Naive thymus-derived CD4-positive, alpha-beta T cell (primary cell): ENCODE measurements around the gene CYP11A1. TPM values are rescaled to one million over a fixed set of nuclear protein-coding genes. Genes with fewer than 3 reads are reported as not detected.

Experiments
- ATAC-seq: fragments of 150-1000 bp; cut with Tn5 transposase; 2 replicates; pipeline ENCODE4 v1.10.0; 2021; ENCODE audit warnings: mild to moderate bottlenecking, moderate library complexity
- CTCF ChIA-PET: fragments of 350-600 bp; sonication (Branson Sonifier 250); formaldehyde crosslinking; loops from one replicate; lab custom pipeline; 2021; ENCODE audit warnings: antibody characterized with exemption; lab: Charles Lee
- POLR2A ChIA-PET: fragments of 350-600 bp; sonication (Branson Sonifier 250); formaldehyde crosslinking; loops from one replicate; lab custom pipeline; 2021; ENCODE audit warnings: antibody characterized with exemption, inconsistent platforms; lab: Charles Lee
- DNase-seq, 9 donors: peaks; one replicate each; pipeline versions ENCODE4 v3.0.0 to v3.0.0-alpha.2; 2020 to 2022; ENCODE audit warnings: mixed read lengths in 1 of 9
- H3K27ac ChIP-seq: one replicate; pipeline ENCODE4 v1.7.0; 2013; ENCODE audit warnings: mild to moderate bottlenecking, low read depth, low read length, moderate library complexity
- H3K27me3 ChIP-seq, 2 donors: one replicate each; pipeline ENCODE4 v1.7.0; 2013; ENCODE audit warnings: low read length in 2 of 2, mild to moderate bottlenecking in 2 of 2, moderate library complexity in 2 of 2; ENCODE audit not compliant: control insufficient read depth in 2 of 2, insufficient read depth in 2 of 2
- H3K36me3 ChIP-seq, 3 experiments: 1 replicate in 2 of 3; 2 replicates in 1 of 3; pipeline ENCODE4 v1.7.0; 2013; ENCODE audit warnings: low read length in 3 of 3, mild to moderate bottlenecking in 3 of 3, moderate library complexity in 1 of 3; ENCODE audit not compliant: insufficient read depth in 3 of 3, control insufficient read depth in 2 of 3
- H3K4me1 ChIP-seq, 2 donors: one replicate each; pipeline ENCODE4 v1.7.0; 2013; ENCODE audit warnings: low read length in 2 of 2, mild to moderate bottlenecking in 2 of 2, moderate library complexity in 1 of 2; ENCODE audit not compliant: control insufficient read depth in 2 of 2, insufficient read depth in 2 of 2
- H3K4me3 ChIP-seq: 2 replicates; pipeline ENCODE4 v1.7.0; 2013; ENCODE audit warnings: mild to moderate bottlenecking, low read length
- H3K9me3 ChIP-seq, 3 experiments: 1 replicate in 2 of 3; 2 replicates in 1 of 3; pipeline ENCODE4 v1.7.0; 2013; ENCODE audit warnings: low read length in 3 of 3; ENCODE audit not compliant: control insufficient read depth in 2 of 3
- H3K27ac Mint-ChIP-seq, 9 donors: one replicate each; pipeline ENCODE4 v1.8.0; 2020 to 2022; ENCODE audit warnings: mixed read lengths in 9 of 9, mild to moderate bottlenecking in 8 of 9, moderate library complexity in 5 of 9, inconsistent platforms in 2 of 9
- H3K27me3 Mint-ChIP-seq, 5 donors: one replicate each; pipeline ENCODE4 v1.8.0; 2021 to 2022; ENCODE audit warnings: mixed read lengths in 5 of 5, mild to moderate bottlenecking in 1 of 5
- H3K36me3 Mint-ChIP-seq, 5 donors: one replicate each; pipeline ENCODE4 v1.8.0; 2020 to 2022; ENCODE audit warnings: mixed read lengths in 5 of 5, mild to moderate bottlenecking in 3 of 5, inconsistent platforms in 1 of 5
- H3K4me1 Mint-ChIP-seq, 7 donors: one replicate each; pipeline ENCODE4 v1.8.0; 2020 to 2022; ENCODE audit warnings: mixed read lengths in 7 of 7, mild to moderate bottlenecking in 3 of 7, inconsistent platforms in 1 of 7
- H3K4me3 Mint-ChIP-seq, 10 donors: one replicate each; pipeline ENCODE4 v1.8.0; 2020 to 2022; ENCODE audit warnings: mild to moderate bottlenecking in 10 of 10, mixed read lengths in 10 of 10, moderate library complexity in 6 of 10, inconsistent platforms in 2 of 10
- H3K9me3 Mint-ChIP-seq, 11 donors: one replicate each; pipeline ENCODE4 v1.8.0; 2020 to 2022; ENCODE audit warnings: mixed read lengths in 11 of 11, mild to moderate bottlenecking in 4 of 11, inconsistent platforms in 1 of 11, moderate library complexity in 1 of 11
- intact Hi-C, 2 donors: fragments of 100-400 bp; cut with micrococcal nuclease; formaldehyde crosslinking; loops; one replicate each; pipeline ENCODE4 v1.15.1; 2023
- polyA plus RNA-seq, 2 donors: library from polyadenylated mRNA; unstranded; fragments of 300-500 nt; fragmentation: Illumina TruSeq; gene quantifications; one replicate each; pipeline ENCODE4 v1.2.3, GENCODE V29; 2021
- total RNA-seq, 6 experiments: library from RNA in 5 of 6; stranded (reverse) in 5 of 6; gene quantifications; 1 replicate in 5 of 6; 2 replicates in 1 of 6; pipeline ENCODE4 v1.2.3 and lab custom pipeline; 2021 to 2026

Gene CYP11A1
- total and polyA plus RNA-seq, 7 experiments from 2014 or later = 0.58 to 1.0 TPM; not detected in 5

GRCh38 chr15:74413350-74414080 is 46.1 kb upstream of the CYP11A1 start:
- Histone ChIP-seq H3K27me3 (no peaks in the 10 kb centered on the region), H3K4me3 (no peak overlapping the region), H3K9me3 (no peaks in the 10 kb centered on the region), H3K4me1 (no peaks in the 10 kb centered on the region), H3K36me3 (peaks cover 0 to 10% (median 0%) of the 10 kb centered on the region in 3 experiments), H3K27ac (no peak overlapping the region)
- ATAC-seq (no peak), DNase-seq (no peak)
- CTCF ChIA-PET = no interaction called here
- peaks cover 0 to 24% (median 0%) of the 10 kb centered on the region in 7 donors for H3K4me1 Mint-ChIP-seq
- H3K27ac Mint-ChIP-seq = no peak overlapping the region
- intact Hi-C loops = no loop called here
- H3K4me3 Mint-ChIP-seq = no peak overlapping the region
- H3K9me3 Mint-ChIP-seq = no peaks in the 10 kb centered on the region
- peaks cover 0 to 12% (median 0%) of the 10 kb centered on the region in 5 donors for H3K36me3 Mint-ChIP-seq
- no peaks in the 10 kb centered on the region for H3K27me3 Mint-ChIP-seq
- POLR2A ChIA-PET = no interaction called here

- H3K9me3 ChIP-seq = no peaks in the 10 kb centered on the region
- no peak overlapping the region for H3K27ac ChIP-seq
- ChIA-PET CTCF (no interaction called here), POLR2A (no interaction called here)
- no peaks in the 10 kb centered on the region for H3K4me1 ChIP-seq
- no peaks in the 10 kb centered on the region for H3K9me3 Mint-ChIP-seq
- DNase-seq (no peak), ATAC-seq (no peak)
- H3K4me1 Mint-ChIP-seq = peaks cover 0 to 25% (median 0%) of the 10 kb centered on the region in 7 donors
- peaks cover 0 to 12% (median 0%) of the 10 kb centered on the region in 5 donors for H3K36me3 Mint-ChIP-seq
- no peak overlapping the region for H3K4me3 Mint-ChIP-seq
- H3K27ac Mint-ChIP-seq = no peak overlapping the region
- H3K27me3 Mint-ChIP-seq = no peaks in the 10 kb centered on the region
- H3K36me3 ChIP-seq = peaks cover 0 to 10% (median 0%) of the 10 kb centered on the region in 3 experiments
- H3K27me3 ChIP-seq = no peaks in the 10 kb centered on the region
- intact Hi-C loops = no loop called here
- no peak overlapping the region for H3K4me3 ChIP-seq
Observed at GRCh38 chr15:74412159-74412558, 44.7 kb upstream of the CYP11A1 start.

DNA sequence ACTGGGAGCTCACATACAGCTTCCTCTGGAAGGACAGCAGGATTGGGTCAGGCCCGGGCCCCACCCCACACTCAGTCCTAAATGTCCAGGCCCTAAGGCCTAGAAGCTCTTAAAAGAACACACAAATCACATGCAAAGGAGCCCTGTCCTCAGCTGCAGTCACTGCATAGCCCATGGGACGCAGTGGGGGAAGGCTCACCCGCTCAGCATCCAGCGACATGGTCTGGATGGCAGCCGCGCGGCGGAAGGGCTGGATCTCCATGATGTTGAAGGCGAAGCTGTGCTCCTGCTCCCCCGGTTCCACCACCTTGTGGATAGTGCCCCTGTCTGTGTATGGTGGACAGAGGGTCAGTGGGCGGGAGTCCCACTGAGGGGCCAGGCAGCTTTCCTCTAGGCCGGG is 44.2 kb upstream of the CYP11A1 start:
- Mint-ChIP-seq H3K4me3 (no peak overlapping the region), H3K36me3 (peaks cover 0 to 12% (median 0%) of the 10 kb centered on the region in 5 donors), H3K4me1 (peaks cover 0 to 25% (median 0%) of the 10 kb centered on the region in 7 donors), H3K27ac (no peak overlapping the region), H3K9me3 (no peaks in the 10 kb centered on the region), H3K27me3 (no peaks in the 10 kb centered on the region)
- H3K4me3 ChIP-seq = no peak overlapping the region
- ChIA-PET CTCF (no interaction called here), POLR2A (no interaction called here)
- ATAC-seq = no peak
- H3K36me3 ChIP-seq = peaks cover 0 to 10% (median 0%) of the 10 kb centered on the region in 3 experiments
- H3K27me3 ChIP-seq = no peaks in the 10 kb centered on the region
- H3K27ac ChIP-seq = no peak overlapping the region
- no peak for DNase-seq
- intact Hi-C loops = no loop called here
- H3K4me1 ChIP-seq = no peaks in the 10 kb centered on the region
- H3K9me3 ChIP-seq = no peaks in the 10 kb centered on the region

- Histone ChIP-seq H3K27ac (no peak overlapping the region), H3K4me1 (no peaks in the 10 kb centered on the region), H3K4me3 (no peak overlapping the region), H3K9me3 (no peaks in the 10 kb centered on the region), H3K36me3 (peaks cover 0 to 10% (median 0%) of the 10 kb centered on the region in 3 experiments), H3K27me3 (no peaks in the 10 kb centered on the region)
- peaks cover 0 to 19% (median 3%) of the 10 kb centered on the region in 7 donors for H3K4me1 Mint-ChIP-seq
- POLR2A ChIA-PET = no interaction called here
- intact Hi-C loops = no loop called here
- H3K27ac Mint-ChIP-seq = no peak overlapping the region
- peaks cover 0 to 9% (median 0%) of the 10 kb centered on the region in 5 donors for H3K36me3 Mint-ChIP-seq
- no peak overlapping the region for H3K4me3 Mint-ChIP-seq
- no peaks in the 10 kb centered on the region for H3K27me3 Mint-ChIP-seq
- CTCF ChIA-PET = no interaction called here
- DNase-seq = no peak
- no peak for ATAC-seq
- no peaks in the 10 kb centered on the region for H3K9me3 Mint-ChIP-seq
Observed at GRCh38 chr15:74410502-74410901, 43.1 kb upstream of the CYP11A1 start.

GRCh38 chr15:74409225-74409624 is 41.8 kb upstream of the CYP11A1 start:
- ATAC-seq (no peak), DNase-seq (no peak)
- Mint-ChIP-seq H3K4me3 (no peak overlapping the region), H3K36me3 (peaks cover 0 to 6% (median 0%) of the 10 kb centered on the region in 5 donors), H3K27ac (no peak overlapping the region), H3K4me1 (peaks cover 0 to 12% (median 5%) of the 10 kb centered on the region in 7 donors), H3K9me3 (no peaks in the 10 kb centered on the region), H3K27me3 (no peaks in the 10 kb centered on the region)
- ChIA-PET POLR2A (interaction anchor here (0.6 kb wide), 1 partner anchor 9 kb away, joined by 3 read pairs; no protein-coding TSS in a partner anchor), CTCF (no interaction called here)
- H3K4me1 ChIP-seq = no peaks in the 10 kb centered on the region
- H3K4me3 ChIP-seq = no peak overlapping the region
- H3K36me3 ChIP-seq = peaks cover 0 to 10% (median 0%) of the 10 kb centered on the region in 3 experiments
- H3K27me3 ChIP-seq = no peaks in the 10 kb centered on the region
- intact Hi-C loops = no loop called here
- H3K27ac ChIP-seq = no peak overlapping the region
- H3K9me3 ChIP-seq = no peaks in the 10 kb centered on the region

DNA sequence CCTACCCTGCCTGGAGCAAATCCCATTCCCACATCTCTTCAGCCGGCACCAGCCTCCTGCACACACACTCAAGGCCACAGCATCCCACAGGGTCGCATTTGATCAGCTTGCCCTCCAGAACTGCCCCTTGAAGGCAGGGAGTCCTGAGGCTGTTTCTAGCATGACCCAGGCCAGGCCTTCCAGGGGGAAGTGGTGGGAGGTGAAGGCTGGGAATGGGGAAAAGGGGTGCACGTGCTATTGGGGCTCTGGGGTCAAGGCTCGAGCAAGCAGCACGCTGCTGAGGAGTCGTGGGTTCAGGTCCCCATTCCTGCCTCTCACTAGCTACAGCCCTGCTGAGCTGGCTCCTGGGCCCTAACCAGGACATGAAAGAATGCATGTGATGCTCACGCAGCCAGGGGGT is 41.4 kb upstream of the CYP11A1 start:
- no peak for ATAC-seq
- Histone ChIP-seq H3K9me3 (no peaks in the 10 kb centered on the region), H3K4me1 (peaks cover 1 to 2% of the 10 kb centered on the region in 2 donors), H3K4me3 (no peak overlapping the region), H3K27me3 (no peaks in the 10 kb centered on the region), H3K27ac (no peak overlapping the region), H3K36me3 (peaks cover 0 to 10% (median 0%) of the 10 kb centered on the region in 3 experiments)
- Mint-ChIP-seq H3K36me3 (peaks cover 0 to 6% (median 0%) of the 10 kb centered on the region in 5 donors), H3K9me3 (no peaks in the 10 kb centered on the region), H3K4me1 (peaks cover 2 to 16% (median 6%) of the 10 kb centered on the region in 7 donors), H3K4me3 (no peak overlapping the region), H3K27ac (peak overlapping the region in 1 of 9 donors; percentile 51), H3K27me3 (no peaks in the 10 kb centered on the region)
- ChIA-PET CTCF (no interaction called here), POLR2A (interaction anchor here (0.6 kb wide), 1 partner anchor 9 kb away, joined by 3 read pairs; no protein-coding TSS in a partner anchor)
- intact Hi-C loops = no loop called here
- no peak for DNase-seq
